SKM-1 treated with dmso at 0.1 percent for 144 hours (cell line): Measurements from ENCODE around the gene MGAT1.
A peak's percentile ranks its signal among the peaks of the same experiment; 100 is the strongest.
"Not testable (repeated sequence)": the region's sequence is repeated elsewhere in the genome, so short reads cannot be mapped to it uniquely, and the experiment has no call there.

ENCODE experiments used
- DNase-seq: peaks from one replicate; lab custom pipeline; 2025; ENCODE audit not compliant: unreplicated experiment; lab: John Stamatoyannopoulos, UW

The MGAT1 gene

GRCh38 chr5:180786531-180787398, 15.8 kb downstream of the MGAT1 start:
- DNase-seq, result no peak

- DNase-seq, result no peak
Measured at GRCh38 chr5:180785794-180786221, 16.8 kb downstream of the MGAT1 start.

GRCh38 chr5:180785121-180785781, 17.4 kb downstream of the MGAT1 start:
- DNase-seq, result no peak

- peak; percentile 53 for DNase-seq
Measured at GRCh38 chr5:180784497-180785097, 18.0 kb downstream of the MGAT1 start.

GRCh38 chr5:180783340-180784052, 19.1 kb downstream of the MGAT1 start:
- DNase-seq, result no peak

- no peak for DNase-seq
Measured at GRCh38 chr5:180782748-180783147, 19.9 kb downstream of the MGAT1 start.

GRCh38 chr5:180781900-180782326, 20.7 kb downstream of the MGAT1 start:
- not testable (repeated sequence) for DNase-seq

GRCh38 chr5:180779985-180780610, 22.5 kb downstream of the MGAT1 start:
- DNase-seq, result no peak

GRCh38 chr5:180777475-180777874, 25.1 kb downstream of the MGAT1 start:
- no peak for DNase-seq

- DNase-seq, result no peak
Measured at GRCh38 chr5:180776376-180776775, 26.2 kb downstream of the MGAT1 start.

GRCh38 chr5:180775624-180776023, 27.0 kb downstream of the MGAT1 start:
- no peak for DNase-seq

- DNase-seq, result no peak
Measured at GRCh38 chr5:180771839-180772238, 30.8 kb downstream of the MGAT1 start.

GRCh38 chr5:180769821-180770220, 32.8 kb downstream of the MGAT1 start:
- no peak for DNase-seq

- no peak for DNase-seq
Measured at GRCh38 chr5:180755601-180756000, 47.0 kb downstream of the MGAT1 start.

- DNase-seq, result no peak
Measured at GRCh38 chr5:180744253-180744652, 58.4 kb downstream of the MGAT1 start.

- no peak for DNase-seq
Measured at GRCh38 chr5:180742727-180743126, 59.9 kb downstream of the MGAT1 start.

GRCh38 chr5:180740953-180741352, 61.7 kb downstream of the MGAT1 start:
- DNase-seq, result not testable (repeated sequence)

GRCh38 chr5:180739958-180740357, 62.6 kb downstream of the MGAT1 start, which contains the start of gene OR2Y1:
Gene OR2Y1, minus strand, starts transcription at chr5:180740058. Its CDS starts 0 bp downstream, at chr5:180740058.
- DNase-seq, result no peak

GRCh38 chr5:180739271-180739670, 63.3 kb downstream of the MGAT1 start:
- DNase-seq, result no peak

- DNase-seq, result no peak
Measured at GRCh38 chr5:180736536-180736935, 66.1 kb downstream of the MGAT1 start.
